Measurements from ENCODE around the gene CDH24. TPM values are rescaled to one million over a fixed set of nuclear protein-coding genes. Genes with fewer than 3 reads are reported as not detected.

CDH24 gene
- total and polyA plus RNA-seq, 2 of the 13 experiments (the other 11 are each of a cell fraction or from before 2014, with no cell fraction given) = 0.69 to 0.99 TPM

DNA sequence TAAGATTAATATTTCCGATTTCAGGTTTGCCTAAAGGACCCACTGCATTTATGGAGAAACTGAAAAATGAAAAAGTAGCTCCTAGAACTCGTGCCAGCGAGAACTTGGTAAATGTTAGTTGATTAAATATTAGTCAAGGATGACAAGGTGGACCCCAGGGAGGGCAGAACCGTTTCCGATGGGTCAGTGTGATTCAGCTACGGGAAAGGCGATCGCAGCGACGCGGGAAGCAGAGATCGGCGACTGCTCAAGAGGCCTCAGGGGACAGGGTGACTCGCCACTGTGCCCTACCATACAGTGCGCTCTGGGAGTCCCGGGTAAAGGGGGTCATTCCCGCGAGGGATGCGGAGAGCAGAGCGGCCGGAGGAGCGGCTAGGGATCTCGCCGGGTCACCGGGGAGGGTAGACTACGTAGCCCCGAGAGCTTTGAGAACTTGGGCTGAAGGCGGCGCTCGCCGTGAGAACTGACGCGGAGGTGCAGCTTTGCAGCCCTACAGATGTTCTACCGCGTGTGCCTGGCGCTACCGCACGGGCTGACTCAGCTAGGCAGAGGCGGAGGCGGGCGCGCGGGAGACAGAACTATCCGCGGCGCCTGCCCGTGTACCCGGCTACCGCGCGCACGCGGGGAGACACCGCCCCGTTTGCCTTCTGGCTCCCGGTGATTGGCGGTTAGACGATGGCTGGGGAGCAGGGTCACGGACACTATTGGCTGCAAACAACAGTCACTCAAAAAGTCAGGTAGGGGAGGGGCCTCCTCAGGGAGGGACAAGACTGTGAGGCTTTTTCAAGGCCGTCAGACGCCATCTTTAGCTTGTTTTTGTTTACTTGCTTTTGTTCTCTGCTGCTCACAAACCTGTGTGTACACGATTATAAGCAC is 50.5 kb downstream of the CDH24 start:
- peaks cover 2% of the 10 kb centered on the region for H3K79me2 ChIP-seq (ENCODE audit: insufficient read depth, low read length)
- FAIRE-seq (peak; percentile 89), DNase-seq (ENCODE audit: low spot score) (peak; percentile 100), ATAC-seq (peak; percentile 97)
- in situ Hi-C loops (cut with HindIII; ENCODE audit: extremely low pct_ligation_motif_present, low pct_unique_long_range_greater_than_20kb) = no loop called here
- peak overlapping the region; percentile 66 for H2AFZ ChIP-seq (ENCODE audit: low read length)
- no peaks in the 10 kb centered on the region for H3K36me3 ChIP-seq (replicated peaks in 1 of 2; ENCODE audit: control insufficient read depth in 1 of 2, insufficient read depth in 2 of 2, low read length in 2 of 2)
- H3K9ac ChIP-seq (ENCODE audit: insufficient read depth, low read depth, low read length) = peak overlapping the region; percentile 82
- no peaks in the 10 kb centered on the region; a peak in 1 of 5 replicates for H3K27me3 ChIP-seq (ENCODE audit: control insufficient read depth in 1 of 2, insufficient read depth in 2 of 2, low read length in 2 of 2)
- H3K9me3 ChIP-seq (ENCODE audit: low read length) = no peaks in the 10 kb centered on the region
- H3K4me3 ChIP-seq (replicated peaks in 1 of 3; ENCODE audit: insufficient read depth in 1 of 3, low read depth in 2 of 3, low read length in 3 of 3) = peak overlapping the region; percentile 68 to 82 (median 80)
- POLR2A ChIA-PET = interaction anchor here (0.5 to 4.1 kb wide), 67 partner anchors 9 to 1551 kb away, joined by 3 to 561 read pairs (median 5); partner anchors contain the start of genes ABHD4, ACIN1, AJUBA and BCL2L2
- H3K27ac ChIP-seq (ENCODE audit: extremely low read length, insufficient read depth, low read length) = peak overlapping the region; percentile 86
- CTCF ChIA-PET (ENCODE audit: low intra/inter-chr PET ratio, low total read pairs) = interaction anchor here (1.2 to 2.8 kb wide), 2 partner anchors 20 to 24 kb away, joined by 3 to 8 read pairs; partner anchors contain the start of gene AJUBA
- under 1% methylated on average over 62 of the region's 62 CpGs for WGBS (ENCODE audit: low lambda C conversion rate)
- H3K4me1 ChIP-seq (ENCODE audit: insufficient read depth, low read length) = peaks cover 52% of the 10 kb centered on the region
- no peaks in the 10 kb centered on the region for H4K20me1 ChIP-seq (ENCODE audit: insufficient read depth, low read length)
- intact Hi-C loops (cut with micrococcal nuclease; ENCODE audit: unreplicated experiment) = loop anchor here (1.0 to 5.0 kb wide), 6 partner anchors 12 to 409 kb away; partner anchors contain the start of genes ABHD4, PRMT5 and PSMB5
- TSS peak; percentile 32 for BruUV-seq (replicated peaks)
- peak overlapping the region; percentile 86 for H3K4me2 ChIP-seq (ENCODE audit: low read depth, low read length)
- TF ChIP-seq ARNTL (CRISPR knock-in tag; IDR thresholded peaks at IDR 0.05) (peak; percentile 96), PHF5A (CRISPR knock-in tag; IDR thresholded peaks at IDR 0.05; ENCODE audit: low read depth, unreplicated experiment) (peak; percentile 98), ZNF720 (CRISPR knock-in tag; IDR thresholded peaks at IDR 0.05) (peak; percentile 86; the same call in 1 of the 2 replicates), KLF15 (CRISPR knock-in tag; IDR thresholded peaks at IDR 0.05; ENCODE audit: borderline replicate concordance) (peak; percentile 87), ZNF782 (CRISPR knock-in tag; IDR thresholded peaks at IDR 0.05; ENCODE audit: borderline replicate concordance) (peak; percentile 99), SRSF9 (IDR thresholded peaks at IDR 0.05; ENCODE audit: borderline replicate concordance, insufficient read depth, low read depth, low read length, poor library complexity, severe bottlenecking) (no peak), CCAR2 (optimal IDR thresholded peaks at IDR 0.05; ENCODE audit: low read depth, low read length) (peak; percentile 20), ZNF282 (IDR thresholded peaks at IDR 0.05; ENCODE audit: partially characterized antibody) (no peak), ZNF558 (CRISPR knock-in tag; IDR thresholded peaks at IDR 0.05; ENCODE audit: borderline replicate concordance) (peak; percentile 99; the same call in 1 of the 2 replicates), HNRNPH1 (optimal IDR thresholded peaks at IDR 0.05; ENCODE audit: low read depth, low read length) (no peak)
- TF ChIP-seq, protein P1, sequence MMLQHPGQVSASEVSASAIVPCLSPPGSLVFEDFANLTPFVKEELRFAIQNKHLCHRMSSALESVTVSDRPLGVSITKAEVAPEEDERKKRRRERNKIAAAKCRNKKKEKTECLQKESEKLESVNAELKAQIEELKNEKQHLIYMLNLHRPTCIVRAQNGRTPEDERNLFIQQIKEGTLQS (CRISPR knock-in tag; IDR thresholded peaks at IDR 0.05) = peak; percentile 90
- TF ChIP-seq, protein P2, sequence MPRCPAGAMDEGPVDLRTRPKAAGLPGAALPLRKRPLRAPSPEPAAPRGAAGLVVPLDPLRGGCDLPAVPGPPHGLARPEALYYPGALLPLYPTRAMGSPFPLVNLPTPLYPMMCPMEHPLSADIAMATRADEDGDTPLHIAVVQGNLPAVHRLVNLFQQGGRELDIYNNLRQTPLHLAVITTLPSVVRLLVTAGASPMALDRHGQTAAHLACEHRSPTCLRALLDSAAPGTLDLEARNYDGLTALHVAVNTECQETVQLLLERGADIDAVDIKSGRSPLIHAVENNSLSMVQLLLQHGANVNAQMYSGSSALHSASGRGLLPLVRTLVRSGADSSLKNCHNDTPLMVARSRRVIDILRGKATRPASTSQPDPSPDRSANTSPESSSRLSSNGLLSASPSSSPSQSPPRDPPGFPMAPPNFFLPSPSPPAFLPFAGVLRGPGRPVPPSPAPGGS (CRISPR knock-in tag; IDR thresholded peaks at IDR 0.05) = peak; percentile 100
- TF ChIP-seq, protein P3, sequence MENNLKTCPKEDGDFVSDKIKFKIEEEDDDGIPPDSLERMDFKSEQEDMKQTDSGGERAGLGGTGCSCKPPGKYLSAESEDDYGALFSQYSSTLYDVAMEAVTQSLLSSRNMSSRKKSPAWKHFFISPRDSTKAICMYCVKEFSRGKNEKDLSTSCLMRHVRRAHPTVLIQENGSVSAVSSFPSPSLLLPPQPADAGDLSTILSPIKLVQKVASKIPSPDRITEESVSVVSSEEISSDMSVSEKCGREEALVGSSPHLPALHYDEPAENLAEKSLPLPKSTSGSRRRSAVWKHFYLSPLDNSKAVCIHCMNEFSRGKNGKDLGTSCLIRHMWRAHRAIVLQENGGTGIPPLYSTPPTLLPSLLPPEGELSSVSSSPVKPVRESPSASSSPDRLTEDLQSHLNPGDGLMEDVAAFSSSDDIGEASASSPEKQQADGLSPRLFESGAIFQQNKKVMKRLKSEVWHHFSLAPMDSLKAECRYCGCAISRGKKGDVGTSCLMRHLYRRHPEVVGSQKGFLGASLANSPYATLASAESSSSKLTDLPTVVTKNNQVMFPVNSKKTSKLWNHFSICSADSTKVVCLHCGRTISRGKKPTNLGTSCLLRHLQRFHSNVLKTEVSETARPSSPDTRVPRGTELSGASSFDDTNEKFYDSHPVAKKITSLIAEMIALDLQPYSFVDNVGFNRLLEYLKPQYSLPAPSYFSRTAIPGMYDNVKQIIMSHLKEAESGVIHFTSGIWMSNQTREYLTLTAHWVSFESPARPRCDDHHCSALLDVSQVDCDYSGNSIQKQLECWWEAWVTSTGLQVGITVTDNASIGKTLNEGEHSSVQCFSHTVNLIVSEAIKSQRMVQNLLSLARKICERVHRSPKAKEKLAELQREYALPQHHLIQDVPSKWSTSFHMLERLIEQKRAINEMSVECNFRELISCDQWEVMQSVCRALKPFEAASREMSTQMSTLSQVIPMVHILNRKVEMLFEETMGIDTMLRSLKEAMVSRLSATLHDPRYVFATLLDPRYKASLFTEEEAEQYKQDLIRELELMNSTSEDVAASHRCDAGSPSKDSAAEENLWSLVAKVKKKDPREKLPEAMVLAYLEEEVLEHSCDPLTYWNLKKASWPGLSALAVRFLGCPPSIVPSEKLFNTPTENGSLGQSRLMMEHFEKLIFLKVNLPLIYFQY (CRISPR knock-in tag; IDR thresholded peaks at IDR 0.05; ENCODE audit: borderline replicate concordance) = peak; percentile 98
- TF ChIP-seq, protein P4, sequence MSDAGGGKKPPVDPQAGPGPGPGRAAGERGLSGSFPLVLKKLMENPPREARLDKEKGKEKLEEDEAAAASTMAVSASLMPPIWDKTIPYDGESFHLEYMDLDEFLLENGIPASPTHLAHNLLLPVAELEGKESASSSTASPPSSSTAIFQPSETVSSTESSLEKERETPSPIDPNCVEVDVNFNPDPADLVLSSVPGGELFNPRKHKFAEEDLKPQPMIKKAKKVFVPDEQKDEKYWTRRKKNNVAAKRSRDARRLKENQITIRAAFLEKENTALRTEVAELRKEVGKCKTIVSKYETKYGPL (CRISPR knock-in tag; IDR thresholded peaks at IDR 0.05) = peak; percentile 92
